K562 (cell line): Measurements from ENCODE around the gene ANKRD13D. TPM values are rescaled to one million over a fixed set of nuclear protein-coding genes. Genes with fewer than 3 reads are reported as not detected.

Source experiments
- BRD9 ChIP-seq: fragments of 450-650 bp; IDR thresholded peaks from 2 replicates; pipeline ENCODE4 v1.6.1; 2018; ENCODE audit warnings: low read depth; ENCODE audit not compliant: partially characterized antibody
- BRF2 ChIP-seq: IDR thresholded peaks from 3 replicates; pipeline ENCODE4 v1.6.1; 2011; ENCODE audit warnings: borderline replicate concordance, mild to moderate bottlenecking; ENCODE audit not compliant: insufficient read length, insufficient read depth
- EGR1 ChIP-seq: fragments of 450-650 bp; conservative IDR thresholded peaks from 2 replicates; pipeline ENCODE4 v1.6.1; 2017; ENCODE audit warnings: mild to moderate bottlenecking
- FOXM1 ChIP-seq, 2 experiments: fragments of 450-650 bp in 1 of 2; sonication (generic) in 1 of 2; formaldehyde crosslinking in 1 of 2; IDR thresholded peaks; 2 replicates each; pipeline versions ENCODE4 v1.6.1 to v1.9.0; 2017 to 2022; ENCODE audit warnings: low read depth in 2 of 2, mild to moderate bottlenecking in 2 of 2, missing genetic modification reagents in 1 of 2, moderate library complexity in 1 of 2
- KLF6 ChIP-seq: fragments of 250-450 bp; sonication (Bioruptor Pico); IDR thresholded peaks from 2 replicates; pipeline ENCODE4 v1.4.0; 2020; ENCODE audit warnings: mild to moderate bottlenecking, moderate library complexity, borderline replicate concordance
- MTA2 ChIP-seq: fragments of 450-650 bp; IDR thresholded peaks from 2 replicates; pipeline ENCODE4 v1.6.1; 2016; ENCODE audit warnings: low read depth
- PREB ChIP-seq: sonication (generic); formaldehyde crosslinking; IDR thresholded peaks from 2 replicates; pipeline ENCODE4 v1.8.1; 2023; ENCODE audit warnings: mild to moderate bottlenecking, missing genetic modification reagents
- PTTG1 ChIP-seq: fragments of 450-650 bp; IDR thresholded peaks from 2 replicates; pipeline ENCODE4 v1.6.1; 2016; ENCODE audit warnings: low read depth, mild to moderate bottlenecking, missing genetic modification characterization, missing compliant biosample characterization
- TAF1 ChIP-seq: IDR thresholded peaks from 2 replicates; pipeline ENCODE4 v1.6.1; 2011; ENCODE audit warnings: mild to moderate bottlenecking, low read length, moderate library complexity; ENCODE audit not compliant: insufficient read depth, control insufficient read depth, severe bottlenecking; ENCODE audit errors: extremely low read depth
- ZNF507 ChIP-seq: conservative IDR thresholded peaks from 2 replicates; pipeline ENCODE4 v1.6.1; 2017; ENCODE audit warnings: missing genetic modification characterization, missing compliant biosample characterization
- polyA plus RNA-seq, 8 experiments: library from polyadenylated mRNA; depleted of rRNA in 4 of 8; stranded (reverse) in 5 of 8; unstranded in 3 of 8; fragments of >200 nt; fragmentation: Nextera tagmentation in 2 of 8; fragmentation: Illumina TruSeq in 1 of 8; extraction: Ambion mirVana in 2 of 8; extraction: Trizol in 1 of 8; gene quantifications; 2 replicates each; pipeline versions ENCODE4 v1.2.1 to v1.2.3, GENCODE V29; 2011 to 2014; ENCODE audit warnings: inconsistent platforms in 1 of 8, missing spikeins in 1 of 8
- total RNA-seq, 7 experiments: library from RNA; depleted of rRNA in 6 of 7; stranded (reverse); fragments of >200 nt in 6 of 7; fragmentation: Illumina TruSeq in 2 of 7; extraction: Trizol in 2 of 7; gene quantifications; 2 replicates each; pipeline versions ENCODE4 v1.2.1 to v1.2.3, GENCODE V29; 2011 to 2021; ENCODE audit warnings: low replicate concordance in 1 of 7
- TF ChIP-seq, protein P1 (sequence below): fragments of 450-650 bp; IDR thresholded peaks from 2 replicates; pipeline ENCODE4 v1.6.1; 2018; ENCODE audit not compliant: partially characterized antibody
- TF ChIP-seq, protein P2 (sequence below): fragments of 450-650 bp; IDR thresholded peaks from 2 replicates; pipeline ENCODE4 v1.6.1; 2018; ENCODE audit warnings: mild to moderate bottlenecking, low read depth; ENCODE audit not compliant: partially characterized antibody
- TF ChIP-seq, protein P3 (sequence below), 3 experiments: fragments of 200-800 bp in 1 of 3; fragments of 250-450 bp in 1 of 3; fragments of 450-650 bp in 1 of 3; sonication (Bioruptor Pico) in 1 of 3; sonication (Bioruptor generic) in 1 of 3; formaldehyde crosslinking in 1 of 3; IDR thresholded peaks; 2 replicates each; pipeline versions ENCODE4 v1.6.1 to v1.8.0; 2016 to 2022; ENCODE audit warnings: mild to moderate bottlenecking in 2 of 3, missing genetic modification characterization in 2 of 3, missing compliant biosample characterization in 1 of 3, moderate library complexity in 1 of 3

The ANKRD13D gene
- total and polyA plus RNA-seq, 9 of the 15 experiments (the other 6 are each of a cell fraction or from before 2014, with no cell fraction given) = 0.94 to 40.9 (median 22.4) TPM

DNA sequence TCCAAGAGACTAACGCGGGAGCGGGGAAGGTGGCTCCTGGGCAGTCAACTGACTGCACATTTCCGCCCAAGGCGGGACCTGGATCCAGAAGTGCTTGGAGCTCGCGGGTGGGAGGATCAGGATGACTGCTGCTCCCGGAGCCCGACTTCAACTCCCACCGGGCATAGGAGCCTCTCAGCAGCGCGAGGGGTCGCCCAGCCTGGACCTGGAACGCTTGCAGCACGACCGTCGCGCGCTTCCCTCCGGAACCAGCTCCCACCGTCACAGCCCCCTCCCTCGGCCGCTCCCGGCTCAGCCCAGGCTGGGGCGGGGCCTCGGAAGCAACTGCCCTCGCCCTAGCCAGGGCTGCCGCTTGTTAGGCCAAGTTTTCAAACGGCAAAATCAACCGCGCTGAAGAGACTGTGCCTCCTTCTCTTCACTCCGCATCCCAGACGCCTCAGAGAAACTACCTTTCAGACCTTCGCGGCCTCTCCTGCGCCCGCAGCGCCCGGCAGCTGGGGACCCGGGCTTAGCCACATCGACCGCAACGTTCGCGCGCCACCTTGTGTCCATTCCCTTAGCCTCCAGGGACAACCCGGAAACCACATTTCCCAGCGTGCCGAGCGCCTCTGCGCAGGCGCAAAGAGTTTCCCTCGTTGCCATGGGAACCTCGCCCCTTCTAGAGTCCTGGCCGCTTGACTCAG lies 28.2 kb downstream of the ANKRD13D start (continued):
- TF ChIP-seq KLF6 = peak; percentile 68; the same call in 1 of the 2 replicates
- no peak for TF ChIP-seq MTA2
- peak; percentile 40 for TF ChIP-seq TAF1
- TF ChIP-seq EGR1 = no peak
- TF ChIP-seq FOXM1 (IDR thresholded peaks at IDR 0.05; ENCODE audit: low read depth) = no peak
- no peak for TF ChIP-seq FOXM1 (CRISPR knock-in tag; IDR thresholded peaks at IDR 0.05; ENCODE audit: low read depth)
- no peak for TF ChIP-seq PTTG1 (tag)
- TF ChIP-seq PREB = no peak
- no peak for TF ChIP-seq ZNF507
- TF ChIP-seq, protein P1, sequence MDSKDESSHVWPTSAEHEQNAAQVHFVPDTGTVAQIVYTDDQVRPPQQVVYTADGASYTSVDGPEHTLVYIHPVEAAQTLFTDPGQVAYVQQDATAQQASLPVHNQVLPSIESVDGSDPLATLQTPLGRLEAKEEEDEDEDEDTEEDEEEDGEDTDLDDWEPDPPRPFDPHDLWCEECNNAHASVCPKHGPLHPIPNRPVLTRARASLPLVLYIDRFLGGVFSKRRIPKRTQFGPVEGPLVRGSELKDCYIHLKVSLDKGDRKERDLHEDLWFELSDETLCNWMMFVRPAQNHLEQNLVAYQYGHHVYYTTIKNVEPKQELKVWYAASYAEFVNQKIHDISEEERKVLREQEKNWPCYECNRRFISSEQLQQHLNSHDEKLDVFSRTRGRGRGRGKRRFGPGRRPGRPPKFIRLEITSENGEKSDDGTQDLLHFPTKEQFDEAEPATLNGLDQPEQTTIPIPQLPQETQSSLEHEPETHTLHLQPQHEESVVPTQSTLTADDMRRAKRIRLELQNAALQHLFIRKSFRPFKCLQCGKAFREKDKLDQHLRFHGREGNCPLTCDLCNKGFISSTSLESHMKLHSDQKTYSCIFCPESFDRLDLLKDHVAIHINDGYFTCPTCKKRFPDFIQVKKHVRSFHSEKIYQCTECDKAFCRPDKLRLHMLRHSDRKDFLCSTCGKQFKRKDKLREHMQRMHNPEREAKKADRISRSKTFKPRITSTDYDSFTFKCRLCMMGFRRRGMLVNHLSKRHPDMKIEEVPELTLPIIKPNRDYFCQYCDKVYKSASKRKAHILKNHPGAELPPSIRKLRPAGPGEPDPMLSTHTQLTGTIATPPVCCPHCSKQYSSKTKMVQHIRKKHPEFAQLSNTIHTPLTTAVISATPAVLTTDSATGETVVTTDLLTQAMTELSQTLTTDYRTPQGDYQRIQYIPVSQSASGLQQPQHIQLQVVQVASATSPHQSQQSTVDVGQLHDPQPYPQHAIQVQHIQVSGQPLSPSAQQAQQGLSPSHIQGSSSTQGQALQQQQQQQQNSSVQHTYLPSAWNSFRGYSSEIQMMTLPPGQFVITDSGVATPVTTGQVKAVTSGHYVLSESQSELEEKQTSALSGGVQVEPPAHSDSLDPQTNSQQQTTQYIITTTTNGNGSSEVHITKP = peak; percentile 61
- TF ChIP-seq, protein P2, sequence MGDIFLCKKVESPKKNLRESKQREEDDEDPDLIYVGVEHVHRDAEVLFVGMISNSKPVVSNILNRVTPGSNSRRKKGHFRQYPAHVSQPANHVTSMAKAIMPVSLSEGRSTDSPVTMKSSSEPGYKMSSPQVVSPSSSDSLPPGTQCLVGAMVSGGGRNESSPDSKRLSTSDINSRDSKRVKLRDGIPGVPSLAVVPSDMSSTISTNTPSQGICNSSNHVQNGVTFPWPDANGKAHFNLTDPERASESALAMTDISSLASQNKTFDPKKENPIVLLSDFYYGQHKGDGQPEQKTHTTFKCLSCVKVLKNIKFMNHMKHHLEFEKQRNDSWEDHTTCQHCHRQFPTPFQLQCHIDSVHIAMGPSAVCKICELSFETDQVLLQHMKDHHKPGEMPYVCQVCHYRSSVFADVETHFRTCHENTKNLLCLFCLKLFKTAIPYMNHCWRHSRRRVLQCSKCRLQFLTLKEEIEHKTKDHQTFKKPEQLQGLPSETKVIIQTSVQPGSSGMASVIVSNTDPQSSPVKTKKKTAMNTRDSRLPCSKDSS = no peak
- no peak for TF ChIP-seq BRF2
- peak; percentile 99 for TF ChIP-seq BRD9
- TF ChIP-seq, protein P3, sequence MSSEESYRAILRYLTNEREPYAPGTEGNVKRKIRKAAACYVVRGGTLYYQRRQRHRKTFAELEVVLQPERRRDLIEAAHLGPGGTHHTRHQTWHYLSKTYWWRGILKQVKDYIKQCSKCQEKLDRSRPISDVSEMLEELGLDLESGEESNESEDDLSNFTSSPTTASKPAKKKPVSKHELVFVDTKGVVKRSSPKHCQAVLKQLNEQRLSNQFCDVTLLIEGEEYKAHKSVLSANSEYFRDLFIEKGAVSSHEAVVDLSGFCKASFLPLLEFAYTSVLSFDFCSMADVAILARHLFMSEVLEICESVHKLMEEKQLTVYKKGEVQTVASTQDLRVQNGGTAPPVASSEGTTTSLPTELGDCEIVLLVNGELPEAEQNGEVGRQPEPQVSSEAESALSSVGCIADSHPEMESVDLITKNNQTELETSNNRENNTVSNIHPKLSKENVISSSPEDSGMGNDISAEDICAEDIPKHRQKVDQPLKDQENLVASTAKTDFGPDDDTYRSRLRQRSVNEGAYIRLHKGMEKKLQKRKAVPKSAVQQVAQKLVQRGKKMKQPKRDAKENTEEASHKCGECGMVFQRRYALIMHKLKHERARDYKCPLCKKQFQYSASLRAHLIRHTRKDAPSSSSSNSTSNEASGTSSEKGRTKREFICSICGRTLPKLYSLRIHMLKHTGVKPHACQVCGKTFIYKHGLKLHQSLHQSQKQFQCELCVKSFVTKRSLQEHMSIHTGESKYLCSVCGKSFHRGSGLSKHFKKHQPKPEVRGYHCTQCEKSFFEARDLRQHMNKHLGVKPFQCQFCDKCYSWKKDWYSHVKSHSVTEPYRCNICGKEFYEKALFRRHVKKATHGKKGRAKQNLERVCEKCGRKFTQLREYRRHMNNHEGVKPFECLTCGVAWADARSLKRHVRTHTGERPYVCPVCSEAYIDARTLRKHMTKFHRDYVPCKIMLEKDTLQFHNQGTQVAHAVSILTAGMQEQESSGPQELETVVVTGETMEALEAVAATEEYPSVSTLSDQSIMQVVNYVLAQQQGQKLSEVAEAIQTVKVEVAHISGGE (CRISPR knock-in tag; IDR thresholded peaks at IDR 0.05) = peak in 2 of 3 experiments; percentile 53 to 95; a peak in 3 of 6 replicates
